ENCODE measurements around the gene ABTB2.

The ABTB2 gene

GRCh38 chr11:34161361-34161760 lies 196.4 kb downstream of the ABTB2 start:
- no peak for TF ChIP-seq FOXP2 (optimal IDR thresholded peaks at IDR 0.05; ENCODE audit: borderline replicate concordance, extremely low read depth, extremely low read length, insufficient read depth)
- TF ChIP-seq TAF1 (IDR thresholded peaks at IDR 0.05; ENCODE audit: borderline replicate concordance, insufficient read depth, low read length), result no peak
- no peak for TF ChIP-seq REST (IDR thresholded peaks at IDR 0.05; ENCODE audit: insufficient read depth in 1 of 2, low read depth in 2 of 2, low read length in 2 of 2)
- no peak for TF ChIP-seq POLR2AphosphoS5 (IDR thresholded peaks at IDR 0.05; ENCODE audit: low read depth, low read length)
- no peak for TF ChIP-seq SIN3A (IDR thresholded peaks at IDR 0.05; ENCODE audit: borderline replicate concordance, insufficient read depth, low read length)

- TF ChIP-seq FOXP2 (optimal IDR thresholded peaks at IDR 0.05; ENCODE audit: borderline replicate concordance, extremely low read depth, extremely low read length, insufficient read depth) (no peak), POLR2AphosphoS5 (IDR thresholded peaks at IDR 0.05; ENCODE audit: low read depth, low read length) (no peak), SIN3A (IDR thresholded peaks at IDR 0.05; ENCODE audit: borderline replicate concordance, insufficient read depth, low read length) (no peak), TAF1 (IDR thresholded peaks at IDR 0.05; ENCODE audit: borderline replicate concordance, insufficient read depth, low read length) (no peak), REST (IDR thresholded peaks at IDR 0.05; ENCODE audit: insufficient read depth in 1 of 2, low read depth in 2 of 2, low read length in 2 of 2) (no peak)
Observed at GRCh38 chr11:34160791-34161190, 197.0 kb downstream of the ABTB2 start.

- TF ChIP-seq TAF1 (IDR thresholded peaks at IDR 0.05; ENCODE audit: borderline replicate concordance, insufficient read depth, low read length), result no peak
- no peak for TF ChIP-seq FOXP2 (optimal IDR thresholded peaks at IDR 0.05; ENCODE audit: borderline replicate concordance, extremely low read depth, extremely low read length, insufficient read depth)
- TF ChIP-seq SIN3A (IDR thresholded peaks at IDR 0.05; ENCODE audit: borderline replicate concordance, insufficient read depth, low read length), result no peak
- no peak for TF ChIP-seq REST (IDR thresholded peaks at IDR 0.05; ENCODE audit: insufficient read depth in 1 of 2, low read depth in 2 of 2, low read length in 2 of 2)
- no peak for TF ChIP-seq POLR2AphosphoS5 (IDR thresholded peaks at IDR 0.05; ENCODE audit: low read depth, low read length)
Observed at GRCh38 chr11:34160049-34160721, 197.6 kb downstream of the ABTB2 start.

- TF ChIP-seq TAF1 (IDR thresholded peaks at IDR 0.05; ENCODE audit: borderline replicate concordance, insufficient read depth, low read length), result no peak
- TF ChIP-seq REST (IDR thresholded peaks at IDR 0.05; ENCODE audit: insufficient read depth in 1 of 2, low read depth in 2 of 2, low read length in 2 of 2), result no peak
- no peak for TF ChIP-seq SIN3A (IDR thresholded peaks at IDR 0.05; ENCODE audit: borderline replicate concordance, insufficient read depth, low read length)
- no peak for TF ChIP-seq FOXP2 (optimal IDR thresholded peaks at IDR 0.05; ENCODE audit: borderline replicate concordance, extremely low read depth, extremely low read length, insufficient read depth)
- TF ChIP-seq POLR2AphosphoS5 (IDR thresholded peaks at IDR 0.05; ENCODE audit: low read depth, low read length), result no peak
Observed at GRCh38 chr11:34158661-34159060, 199.1 kb downstream of the ABTB2 start.

All from PFSK-1 (cell line).